ENCODE data around the gene PLIN3.
"Not testable (repeated sequence)": the region's sequence is repeated elsewhere in the genome, so short reads cannot be mapped to it uniquely, and the experiment has no call there.

Gene PLIN3

GRCh38 chr19:4845975-4846374 lies 21.5 kb downstream of the PLIN3 start:
- ATAC-seq: not testable (repeated sequence)

- ATAC-seq: no peak
Measured at GRCh38 chr19:4844348-4845179, 22.9 kb downstream of the PLIN3 start.

DNA sequence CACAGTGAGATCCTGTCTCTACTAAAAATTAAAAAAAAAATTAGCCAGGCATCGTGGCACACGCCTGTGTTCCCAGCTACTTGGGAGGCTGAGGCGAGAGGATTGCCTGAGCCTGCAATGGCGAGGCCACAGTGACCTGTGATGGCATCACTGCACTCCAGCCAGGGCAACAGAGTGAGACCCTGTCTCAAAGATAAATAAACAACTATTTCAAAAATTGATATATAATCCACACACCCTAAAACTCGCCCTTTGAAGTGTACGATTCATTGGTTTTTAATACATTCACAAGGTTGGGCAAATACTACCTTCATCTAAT lies 23.9 kb downstream of the PLIN3 start:
- no peak for ATAC-seq

- ATAC-seq: no peak
Measured at GRCh38 chr19:4839192-4839591, 28.3 kb downstream of the PLIN3 start.

DNA sequence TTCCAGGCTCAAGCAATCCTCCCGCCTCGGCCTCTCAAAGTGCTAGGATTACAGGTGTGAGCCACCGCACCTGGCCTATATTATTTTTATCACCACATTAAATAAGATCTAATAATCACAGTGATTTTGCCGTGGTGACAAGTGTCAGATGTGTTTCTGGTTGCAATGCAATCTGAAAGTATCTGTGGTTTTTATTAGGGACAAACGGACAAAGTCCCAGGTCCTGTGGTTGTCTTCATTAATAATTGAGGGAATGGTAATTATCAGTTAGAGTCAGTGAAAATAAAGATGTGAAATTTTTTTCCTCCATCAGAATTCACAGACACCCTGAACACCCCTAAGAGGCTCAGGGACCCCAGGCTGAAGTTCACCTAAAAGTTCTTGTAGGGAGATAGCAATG lies 34.7 kb downstream of the PLIN3 start:
- ATAC-seq: no peak

DNA sequence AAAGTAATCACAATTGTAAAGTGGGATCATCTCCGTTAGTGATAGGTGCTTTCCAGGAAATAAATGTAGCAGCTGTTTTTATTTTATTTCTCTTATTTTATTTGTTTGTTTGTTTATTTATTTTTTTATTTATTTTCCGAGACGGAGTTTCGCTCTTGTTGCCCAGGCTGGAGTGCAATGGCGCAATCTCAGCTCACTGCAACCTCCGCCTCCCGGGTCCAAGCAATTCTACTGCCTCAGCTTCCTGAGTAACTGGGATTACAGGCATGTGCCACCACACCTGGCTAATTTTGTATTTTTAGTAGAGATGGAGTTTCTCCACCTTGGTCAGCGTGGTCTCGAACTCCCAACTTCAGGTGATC lies 35.5 kb downstream of the PLIN3 start:
- ATAC-seq: not testable (repeated sequence)

- ATAC-seq: peak; percentile 93 to 94
Measured at GRCh38 chr19:4831304-4831978, 36.0 kb downstream of the PLIN3 start, which contains the start of gene TICAM1. Gene TICAM1 (minus strand): TSS chr19:4831712. CDS start chr19:4818377, 13,335 bp downstream.

DNA sequence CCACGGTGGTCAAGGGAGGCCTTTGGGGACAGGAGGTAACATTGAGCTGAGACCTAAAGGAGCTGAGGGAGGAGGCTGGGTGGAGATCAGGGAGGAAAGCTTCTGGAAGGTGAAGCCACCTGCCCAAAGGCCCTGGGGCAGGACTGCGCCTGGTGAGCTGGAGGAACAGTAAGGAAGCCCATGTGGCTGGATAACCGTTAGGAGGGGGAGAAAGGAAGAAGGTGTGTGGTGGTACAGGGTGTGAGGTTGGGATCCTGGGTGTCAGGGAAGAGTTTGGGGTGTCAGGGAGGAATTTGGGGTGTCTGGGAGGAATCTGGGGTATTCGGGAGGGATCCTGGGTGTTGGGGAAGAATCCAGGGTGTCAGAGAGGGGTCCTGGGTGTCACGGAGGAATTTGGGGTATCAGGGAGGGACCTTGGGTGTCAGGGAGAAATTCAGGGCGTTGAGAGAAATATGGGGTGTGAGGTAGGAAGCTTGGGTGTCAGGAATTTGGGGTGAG lies 36.6 kb downstream of the PLIN3 start:
- ATAC-seq: no peak

DNA sequence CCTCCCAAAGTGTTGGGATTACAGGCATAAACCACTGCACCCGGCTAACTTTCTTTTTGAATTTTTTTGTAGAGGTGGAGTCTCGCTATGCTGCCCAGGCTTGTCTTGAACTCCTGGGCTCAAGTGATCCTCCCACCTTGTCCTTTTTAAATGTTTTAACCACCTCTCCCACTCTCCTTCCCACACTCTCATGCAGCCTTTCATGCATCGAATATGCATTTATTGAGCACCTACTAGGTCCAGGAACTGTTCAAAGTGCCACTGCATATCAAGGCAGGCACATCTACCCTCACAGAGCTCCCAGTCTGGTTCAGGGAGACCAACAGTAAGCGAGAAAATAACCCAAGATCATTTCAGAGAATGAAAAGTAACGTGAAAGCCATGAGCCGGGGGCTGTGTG lies 37.1 kb downstream of the PLIN3 start:
- ATAC-seq: no peak

DNA sequence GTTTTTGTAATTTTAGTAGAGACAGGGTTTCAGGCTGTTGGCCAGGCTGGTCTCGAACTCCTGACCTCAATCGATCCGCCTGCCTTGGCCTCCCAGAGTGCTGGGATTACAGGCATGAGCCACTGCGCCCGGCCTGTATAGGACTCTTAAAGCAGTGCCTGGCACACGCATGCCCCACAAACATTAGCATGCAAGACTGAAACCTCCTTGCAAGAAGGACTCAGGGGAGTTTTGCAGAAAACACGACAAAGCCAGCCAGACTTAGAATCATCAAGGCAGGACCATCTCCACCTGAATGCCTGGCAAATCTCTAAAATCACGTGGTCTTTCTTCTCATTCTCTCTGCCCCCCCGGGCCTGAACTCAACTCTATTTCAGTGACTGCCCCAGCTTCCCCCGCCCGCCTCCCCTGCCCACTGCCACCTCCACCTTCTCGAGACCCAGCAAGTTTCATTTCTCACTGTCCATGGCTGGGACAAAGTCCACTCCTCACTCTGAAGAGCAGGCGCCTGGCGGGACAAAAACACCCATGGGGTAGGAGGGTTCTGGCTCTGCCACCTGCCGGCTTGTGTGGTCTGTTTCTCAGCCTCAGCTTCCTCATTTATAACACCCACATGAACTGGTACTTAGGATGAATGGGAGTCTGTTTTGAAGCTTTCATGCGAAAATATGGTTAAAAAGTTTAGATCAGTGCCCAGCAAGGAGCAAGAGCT lies 38.3 kb downstream of the PLIN3 start:
- ATAC-seq: no peak

GRCh38 chr19:4823577-4823976 lies 43.9 kb downstream of the PLIN3 start:
- ATAC-seq: no peak

DNA sequence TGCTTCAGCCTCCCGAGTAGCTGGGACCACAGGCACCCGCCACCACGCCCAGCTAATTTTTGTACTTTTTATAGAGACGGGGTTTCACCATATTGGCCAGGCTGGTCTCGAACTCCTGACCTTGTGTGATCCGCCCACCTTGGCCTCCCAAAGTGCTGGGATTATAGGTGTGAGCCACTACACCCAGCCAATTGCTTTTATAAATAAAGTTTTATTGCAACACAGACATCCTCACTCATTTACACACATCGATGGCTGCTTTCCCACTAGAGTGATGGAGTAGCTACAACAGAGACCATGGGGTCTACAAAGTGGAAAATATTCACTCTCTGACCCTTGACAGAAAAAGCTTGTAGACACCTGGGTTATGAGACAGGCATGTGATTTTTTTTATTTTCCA lies 45.1 kb downstream of the PLIN3 start:
- ATAC-seq: not testable (repeated sequence)

- ATAC-seq: no peak
Measured at GRCh38 chr19:4821265-4821664, 46.2 kb downstream of the PLIN3 start.

GRCh38 chr19:4817467-4818277 lies 49.8 kb downstream of the PLIN3 start:
- ATAC-seq: no peak

DNA sequence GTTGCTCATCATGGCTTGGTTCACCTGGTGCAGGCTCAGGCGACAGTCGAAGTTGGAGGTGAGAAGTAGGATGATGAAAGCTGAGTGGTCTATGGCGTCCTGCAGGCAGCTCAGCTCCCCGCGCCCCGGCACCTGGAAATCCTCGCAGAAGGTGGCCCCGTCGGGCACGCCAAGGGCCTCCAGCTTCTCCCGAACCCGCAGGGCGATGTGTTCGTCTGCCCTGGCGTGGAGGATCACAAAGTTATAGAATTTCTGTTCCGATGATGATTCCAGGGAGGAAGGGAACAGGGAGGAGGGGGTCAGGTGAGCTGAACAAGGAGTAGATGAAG lies 50.6 kb downstream of the PLIN3 start:
- ATAC-seq: no peak

- ATAC-seq: no peak
Measured at GRCh38 chr19:4816202-4816949, 51.1 kb downstream of the PLIN3 start.

DNA sequence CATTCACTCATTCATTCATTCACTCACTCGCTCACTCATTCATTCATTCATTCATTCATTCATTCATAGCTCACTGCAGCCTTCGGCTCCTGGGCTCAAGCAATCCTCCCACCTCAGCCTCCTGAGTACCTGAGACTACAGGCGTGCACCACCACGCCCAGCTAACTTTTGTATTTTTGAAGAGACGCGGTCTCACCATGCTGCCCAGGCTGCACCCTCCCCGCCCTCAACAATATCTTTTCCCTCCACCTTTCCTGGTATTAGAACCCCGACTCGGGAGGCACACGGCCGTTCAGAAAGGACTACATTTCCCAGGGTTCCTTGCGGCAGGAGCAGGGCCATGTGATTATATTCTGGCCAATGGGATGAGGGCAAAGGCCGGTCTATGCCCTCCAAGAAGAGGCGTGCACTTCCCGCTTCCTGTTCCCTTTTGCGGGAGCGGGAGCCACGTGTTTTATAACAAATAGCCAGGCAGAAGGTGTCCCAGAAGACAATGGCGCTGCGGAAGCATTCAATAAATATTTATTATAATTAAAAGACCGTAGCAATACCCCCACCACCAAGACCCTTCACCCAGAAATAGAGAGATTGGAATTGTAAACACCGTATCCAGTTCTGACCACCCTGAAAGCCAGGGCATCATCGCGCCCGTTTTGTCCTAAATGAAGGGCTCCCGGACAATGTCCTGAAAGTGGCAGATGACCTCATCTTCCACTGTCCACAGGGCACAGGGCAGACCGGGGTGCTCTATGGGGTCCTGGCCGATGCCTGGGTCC lies 51.9 kb downstream of the PLIN3 start:
- peak; percentile 86 to 88 for ATAC-seq

DNA sequence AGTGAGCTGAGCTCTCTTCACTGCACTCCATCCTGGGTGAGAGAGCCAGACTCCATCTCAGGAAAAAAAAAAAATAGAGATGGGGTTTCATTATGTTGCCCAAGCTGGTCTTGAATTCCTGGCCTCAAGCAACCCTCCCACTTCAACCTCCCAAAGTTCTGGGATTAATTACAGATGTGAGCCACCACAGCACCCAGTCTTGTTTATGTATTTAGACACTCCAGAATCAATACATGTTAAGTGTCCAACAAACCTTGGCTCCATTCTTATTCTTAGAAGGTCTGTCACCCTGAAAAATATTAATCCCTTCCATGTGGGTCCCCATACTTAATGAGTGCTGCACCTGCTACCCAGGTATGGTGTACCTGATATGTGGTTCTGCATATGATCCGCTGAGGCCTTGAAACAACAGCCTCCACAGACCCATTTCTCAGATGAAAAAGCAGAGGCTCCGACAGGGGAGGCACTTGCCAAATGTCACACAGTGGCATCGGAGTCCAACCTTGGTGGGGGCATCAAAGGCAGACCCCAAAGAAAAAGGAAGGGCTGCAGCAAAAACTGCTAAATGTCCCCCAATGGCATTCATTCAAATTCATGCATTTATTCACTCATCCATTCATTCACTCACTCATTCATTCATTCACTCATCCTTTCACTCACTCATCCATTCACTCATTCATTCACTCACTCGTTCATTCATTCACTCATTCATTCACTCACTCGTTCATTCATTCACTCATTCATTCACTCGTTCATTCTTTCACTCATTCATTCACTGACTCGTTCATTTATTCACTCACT lies 52.6 kb downstream of the PLIN3 start:
- ATAC-seq: no peak

GRCh38 chr19:4811328-4812131 lies 55.9 kb downstream of the PLIN3 start:
- peak; percentile 73 to 74 for ATAC-seq
